Measurements from ENCODE around the gene ATP1A2. TPM values are rescaled to one million over a fixed set of nuclear protein-coding genes. Genes with fewer than 3 reads are reported as not detected.

ATP1A2 gene
- total RNA-seq, 1 donor from 2014 or later = not detected

DNA sequence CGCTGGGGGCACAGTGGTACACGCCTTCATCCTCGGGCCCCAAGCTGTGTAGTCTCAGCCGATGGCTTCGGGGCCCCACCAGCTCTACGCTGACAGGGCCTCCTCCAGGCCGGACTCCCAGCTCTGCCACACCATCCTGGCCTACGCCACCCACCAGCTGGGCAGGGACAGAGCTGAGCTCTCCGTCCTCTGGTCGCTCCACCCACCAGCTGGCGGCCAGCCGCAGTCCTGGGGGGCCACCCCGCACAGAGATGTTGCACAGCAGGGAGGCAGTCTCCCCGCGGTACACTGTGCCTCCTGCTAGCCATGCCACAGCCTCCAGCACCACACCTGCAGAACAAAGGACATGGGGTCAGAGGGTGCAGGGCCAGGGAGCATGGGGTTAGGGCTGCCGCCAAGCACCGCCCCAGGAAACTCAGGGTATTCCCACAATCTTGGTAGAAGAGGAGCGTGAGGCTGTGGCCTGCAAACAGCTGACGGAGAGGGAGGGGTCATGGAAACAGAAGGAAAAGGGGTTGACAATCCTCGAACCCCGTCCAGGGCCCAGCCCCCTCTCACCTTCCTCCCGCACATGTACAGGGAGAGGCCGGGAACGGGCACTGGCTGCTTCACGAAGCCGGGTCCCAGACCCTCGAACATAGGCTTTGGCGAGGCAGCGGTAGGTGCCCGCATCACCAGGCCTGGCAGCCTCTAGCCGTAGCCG lies 23.0 kb upstream of the ATP1A2 start:
- intact Hi-C loops (cut with micrococcal nuclease) = no loop called here
- Mint-ChIP-seq H3K9me3 (no peaks in the 10 kb centered on the region), H3K27ac (no peak overlapping the region), H3K36me3 (ENCODE audit: low read depth) (peaks cover 9% of the 10 kb centered on the region), H3K4me1 (peaks cover 19% of the 10 kb centered on the region), H3K4me3 (no peak overlapping the region), H3K27me3 (no peaks in the 10 kb centered on the region)
- no peak for DNase-seq

DNA sequence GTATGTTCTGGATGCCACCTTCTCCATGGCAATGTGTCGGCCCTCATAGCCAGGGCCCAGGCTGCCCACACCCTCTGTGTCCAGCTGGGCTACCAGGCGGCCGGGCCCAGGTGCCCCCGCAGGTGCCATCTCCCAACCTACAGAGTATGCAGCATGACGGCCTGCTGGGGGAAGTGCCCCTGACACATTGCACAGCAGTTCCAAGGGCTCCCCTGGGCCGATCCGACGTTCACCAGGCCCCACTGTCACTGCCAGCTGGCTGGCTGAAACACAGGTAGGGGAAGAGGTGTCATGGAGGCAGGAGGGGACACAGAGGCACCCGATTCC lies 22.5 kb upstream of the ATP1A2 start:
- Mint-ChIP-seq H3K27ac (no peak overlapping the region), H3K4me1 (peaks cover 22% of the 10 kb centered on the region), H3K9me3 (no peaks in the 10 kb centered on the region), H3K4me3 (no peak overlapping the region), H3K27me3 (no peaks in the 10 kb centered on the region), H3K36me3 (ENCODE audit: low read depth) (peaks cover 9% of the 10 kb centered on the region)
- intact Hi-C loops (cut with micrococcal nuclease) = no loop called here
- DNase-seq = no peak

DNA sequence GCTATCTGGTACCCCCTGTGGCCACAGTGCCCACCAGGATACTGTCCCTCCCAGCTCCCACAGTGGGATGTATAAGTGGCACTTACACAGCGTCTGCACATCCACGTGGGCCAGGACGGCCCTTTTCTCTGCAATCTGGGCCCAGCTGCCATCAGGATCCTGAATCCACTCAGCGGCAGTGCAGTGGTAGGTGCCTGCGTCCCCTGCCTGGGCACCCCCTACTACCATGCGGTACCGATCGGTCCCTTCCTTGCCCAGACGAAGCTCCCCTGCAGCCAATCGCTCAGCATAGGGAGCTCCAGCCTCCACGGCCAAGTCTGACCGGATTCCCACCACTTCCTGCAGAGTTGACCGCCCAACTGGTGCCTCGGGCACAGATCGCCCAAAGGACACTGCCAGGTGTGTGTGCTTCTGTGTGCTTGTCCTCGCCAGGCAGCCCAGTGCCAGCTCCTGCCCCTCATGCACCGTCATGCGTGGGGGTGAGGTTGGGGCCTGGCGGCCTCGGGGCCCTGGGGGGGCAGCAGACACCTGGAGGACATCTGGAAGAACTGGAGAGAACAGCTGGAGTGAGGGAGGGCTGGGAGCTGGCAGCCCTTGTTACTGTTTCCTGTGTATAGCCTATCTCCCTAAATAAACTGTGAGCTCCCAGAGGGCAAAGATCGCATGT lies 21.8 kb upstream of the ATP1A2 start:
- no peak for DNase-seq
- intact Hi-C loops (cut with micrococcal nuclease) = no loop called here
- Mint-ChIP-seq H3K4me1 (peaks cover 22% of the 10 kb centered on the region), H3K4me3 (no peak overlapping the region), H3K27me3 (no peaks in the 10 kb centered on the region), H3K9me3 (no peaks in the 10 kb centered on the region), H3K36me3 (ENCODE audit: low read depth) (peaks cover 7% of the 10 kb centered on the region), H3K27ac (no peak overlapping the region)

DNA sequence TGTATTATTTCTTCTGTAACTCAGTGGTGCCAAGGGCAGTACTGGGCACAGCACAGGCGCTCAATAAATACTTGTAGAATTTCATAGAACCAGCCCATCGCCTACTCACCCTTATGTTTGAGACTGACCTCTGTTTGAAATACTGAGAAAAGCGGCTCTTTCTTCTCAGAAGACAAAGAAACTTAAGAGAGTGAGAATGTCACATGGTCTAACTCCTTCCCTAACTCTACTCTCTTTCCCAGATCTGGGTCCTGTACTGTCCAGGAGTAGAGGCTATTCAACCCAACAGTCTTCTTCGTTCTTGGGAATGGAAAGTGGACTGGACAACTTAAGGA lies 21.3 kb upstream of the ATP1A2 start:
- Mint-ChIP-seq H3K9me3 (no peaks in the 10 kb centered on the region), H3K27me3 (no peaks in the 10 kb centered on the region), H3K36me3 (ENCODE audit: low read depth) (peaks cover 7% of the 10 kb centered on the region), H3K4me1 (peaks cover 26% of the 10 kb centered on the region), H3K4me3 (no peak overlapping the region), H3K27ac (no peak overlapping the region)
- DNase-seq = no peak
- intact Hi-C loops (cut with micrococcal nuclease) = no loop called here

DNA sequence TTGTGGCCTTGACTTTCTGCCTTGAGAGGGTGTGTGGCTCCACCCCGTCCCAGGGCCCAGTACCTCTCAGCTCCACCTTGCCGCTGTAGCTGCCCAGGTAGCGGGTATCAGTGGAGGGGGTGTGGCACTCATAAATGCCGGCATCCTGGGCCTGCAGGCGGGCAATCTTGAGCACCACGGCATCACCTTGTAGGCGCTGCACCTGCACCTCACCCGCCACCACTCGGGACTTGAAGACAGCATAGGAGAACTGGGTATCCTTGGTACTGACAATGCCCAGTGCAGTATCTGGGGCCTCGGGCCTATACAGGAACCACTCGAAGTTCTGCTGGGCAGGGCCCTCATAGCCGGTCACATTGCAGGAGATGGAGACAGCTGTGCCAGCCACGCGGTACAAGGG lies 20.8 kb upstream of the ATP1A2 start:
- intact Hi-C loops (cut with micrococcal nuclease) = no loop called here
- Mint-ChIP-seq H3K4me1 (peaks cover 31% of the 10 kb centered on the region), H3K27ac (no peak overlapping the region), H3K27me3 (no peaks in the 10 kb centered on the region), H3K9me3 (no peaks in the 10 kb centered on the region), H3K4me3 (no peak overlapping the region), H3K36me3 (ENCODE audit: low read depth) (peaks cover 7% of the 10 kb centered on the region)
- no peak for DNase-seq

DNA sequence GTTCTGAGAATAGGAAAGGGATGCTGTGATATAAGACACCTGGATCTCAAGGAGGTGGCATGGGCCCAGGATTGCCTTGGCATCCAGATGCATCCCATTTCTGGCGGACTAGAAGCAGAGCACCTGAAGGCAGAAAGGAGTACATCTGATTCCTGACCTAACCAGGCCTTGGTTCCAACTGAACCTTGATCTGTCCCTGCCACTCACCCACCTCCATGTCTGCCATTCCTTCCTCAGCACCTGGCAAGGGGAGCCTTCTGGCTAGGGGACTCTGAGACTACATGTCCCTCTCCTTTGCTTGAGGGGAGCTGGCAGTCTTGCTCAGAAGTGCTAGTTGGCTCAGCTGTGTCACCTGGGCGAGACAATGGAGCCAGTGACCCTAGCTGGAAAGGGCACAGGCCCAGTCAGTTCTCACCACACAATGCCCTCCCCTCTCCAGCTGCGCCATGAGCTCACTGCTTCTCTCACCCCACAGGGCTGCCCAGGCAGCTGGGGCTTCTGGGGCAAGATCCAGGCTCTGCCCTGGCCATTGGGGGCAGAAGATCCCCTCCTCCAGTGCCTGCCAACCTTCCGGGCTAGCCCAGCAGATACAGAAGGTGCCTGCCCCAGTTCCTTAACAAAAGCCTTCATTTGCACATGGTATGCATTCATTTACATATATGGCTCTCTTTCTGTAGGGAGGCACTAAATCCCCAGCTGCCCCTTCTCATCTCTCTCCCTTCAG lies 20.0 kb upstream of the ATP1A2 start:
- Mint-ChIP-seq H3K9me3 (no peaks in the 10 kb centered on the region), H3K4me1 (peaks cover 31% of the 10 kb centered on the region), H3K36me3 (ENCODE audit: low read depth) (peaks cover 7% of the 10 kb centered on the region), H3K27ac (no peak overlapping the region), H3K27me3 (no peaks in the 10 kb centered on the region), H3K4me3 (peak overlapping the region; percentile 21)
- DNase-seq = no peak
- intact Hi-C loops (cut with micrococcal nuclease) = no loop called here

DNA sequence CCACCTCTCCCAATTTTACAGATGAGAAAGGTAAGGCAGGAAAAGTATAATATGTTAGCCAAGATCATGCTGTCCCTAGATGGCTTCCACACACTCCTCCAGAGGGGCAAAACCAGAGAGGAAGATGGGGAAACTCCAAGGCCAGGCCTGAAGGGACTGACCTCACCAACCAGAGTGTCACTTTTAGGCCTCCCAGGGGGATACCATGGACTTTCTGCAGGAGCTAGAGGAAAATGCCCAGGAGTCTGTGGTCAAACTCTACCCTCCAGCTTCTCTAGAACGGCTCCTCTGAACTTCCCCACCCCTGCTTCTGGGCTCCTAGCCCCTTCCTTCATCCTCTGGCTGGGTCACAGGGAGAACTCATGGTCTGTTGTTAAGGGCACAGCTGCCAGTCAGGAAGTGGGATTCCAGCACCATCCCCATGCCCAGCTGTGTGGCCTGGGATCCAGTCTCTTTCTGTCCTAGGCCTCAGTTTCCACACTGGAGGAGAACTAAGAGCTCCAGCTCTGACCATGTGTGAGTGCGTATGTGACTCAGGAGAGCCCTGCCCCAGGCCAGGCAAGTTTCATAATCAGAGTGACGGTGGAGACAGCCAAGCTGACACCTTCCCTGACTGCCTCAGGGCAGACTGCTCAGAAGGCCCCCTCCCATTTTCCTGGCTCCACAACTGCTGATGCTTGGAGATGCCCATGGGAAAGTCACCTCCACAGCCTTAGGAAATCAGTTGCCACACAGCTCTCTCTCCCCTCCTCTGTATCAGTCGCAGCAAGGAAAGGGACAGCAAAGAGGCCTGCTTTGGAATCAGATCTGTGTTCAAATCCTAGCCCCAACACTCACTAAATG lies 19.1 kb upstream of the ATP1A2 start:
- H3K4me1 Mint-ChIP-seq = peaks cover 38% of the 10 kb centered on the region
- intact Hi-C loops (cut with micrococcal nuclease) = no loop called here
- no peaks in the 10 kb centered on the region for H3K9me3 Mint-ChIP-seq
- peaks cover 3% of the 10 kb centered on the region for H3K36me3 Mint-ChIP-seq (ENCODE audit: low read depth)
- peak overlapping the region; percentile 79 for H3K27ac Mint-ChIP-seq
- no peak for DNase-seq
- H3K4me3 Mint-ChIP-seq = peak overlapping the region; percentile 21
- H3K27me3 Mint-ChIP-seq = no peaks in the 10 kb centered on the region

DNA sequence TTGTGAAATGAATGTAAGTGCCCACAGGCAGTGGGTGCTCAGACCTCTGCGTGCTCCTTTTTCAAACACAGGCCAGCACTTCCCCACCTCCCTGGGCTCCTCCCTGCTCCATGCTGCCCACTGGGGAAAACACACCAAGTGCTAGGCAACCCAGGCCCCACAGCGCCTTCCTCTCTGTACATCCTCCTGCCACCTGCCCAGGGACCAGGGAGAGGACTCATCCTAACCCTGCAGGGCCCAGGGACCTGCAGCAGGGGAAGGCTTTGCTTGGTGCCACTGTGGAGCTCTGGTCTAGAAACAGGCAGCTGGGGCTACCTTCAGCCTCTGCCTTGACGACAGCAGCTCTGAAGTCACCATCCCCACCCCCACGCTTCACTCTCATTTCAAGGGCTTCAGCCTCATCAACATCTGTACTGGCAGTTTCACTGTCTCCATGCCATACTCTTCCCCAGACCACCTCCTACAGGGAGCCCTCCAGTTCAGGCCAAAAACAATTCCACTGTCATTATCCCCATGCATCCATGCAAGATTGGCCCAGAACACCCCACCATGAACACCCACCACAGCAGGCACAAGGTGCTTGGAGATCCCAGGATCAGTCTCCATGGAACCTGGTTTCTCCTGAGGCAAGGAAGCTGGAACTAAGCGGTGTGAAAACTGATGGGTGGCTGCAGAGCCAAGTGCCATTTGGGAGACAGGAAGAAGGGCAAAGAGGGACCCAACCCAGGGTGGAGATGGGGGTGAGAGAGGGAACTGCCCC lies 18.2 kb upstream of the ATP1A2 start:
- intact Hi-C loops (cut with micrococcal nuclease) = no loop called here
- Mint-ChIP-seq H3K27ac (peak overlapping the region; percentile 79), H3K27me3 (no peaks in the 10 kb centered on the region), H3K4me1 (peaks cover 38% of the 10 kb centered on the region), H3K4me3 (peak overlapping the region; percentile 89), H3K9me3 (no peaks in the 10 kb centered on the region), H3K36me3 (ENCODE audit: low read depth) (peaks cover 2% of the 10 kb centered on the region)
- DNase-seq = peak; percentile 73

DNA sequence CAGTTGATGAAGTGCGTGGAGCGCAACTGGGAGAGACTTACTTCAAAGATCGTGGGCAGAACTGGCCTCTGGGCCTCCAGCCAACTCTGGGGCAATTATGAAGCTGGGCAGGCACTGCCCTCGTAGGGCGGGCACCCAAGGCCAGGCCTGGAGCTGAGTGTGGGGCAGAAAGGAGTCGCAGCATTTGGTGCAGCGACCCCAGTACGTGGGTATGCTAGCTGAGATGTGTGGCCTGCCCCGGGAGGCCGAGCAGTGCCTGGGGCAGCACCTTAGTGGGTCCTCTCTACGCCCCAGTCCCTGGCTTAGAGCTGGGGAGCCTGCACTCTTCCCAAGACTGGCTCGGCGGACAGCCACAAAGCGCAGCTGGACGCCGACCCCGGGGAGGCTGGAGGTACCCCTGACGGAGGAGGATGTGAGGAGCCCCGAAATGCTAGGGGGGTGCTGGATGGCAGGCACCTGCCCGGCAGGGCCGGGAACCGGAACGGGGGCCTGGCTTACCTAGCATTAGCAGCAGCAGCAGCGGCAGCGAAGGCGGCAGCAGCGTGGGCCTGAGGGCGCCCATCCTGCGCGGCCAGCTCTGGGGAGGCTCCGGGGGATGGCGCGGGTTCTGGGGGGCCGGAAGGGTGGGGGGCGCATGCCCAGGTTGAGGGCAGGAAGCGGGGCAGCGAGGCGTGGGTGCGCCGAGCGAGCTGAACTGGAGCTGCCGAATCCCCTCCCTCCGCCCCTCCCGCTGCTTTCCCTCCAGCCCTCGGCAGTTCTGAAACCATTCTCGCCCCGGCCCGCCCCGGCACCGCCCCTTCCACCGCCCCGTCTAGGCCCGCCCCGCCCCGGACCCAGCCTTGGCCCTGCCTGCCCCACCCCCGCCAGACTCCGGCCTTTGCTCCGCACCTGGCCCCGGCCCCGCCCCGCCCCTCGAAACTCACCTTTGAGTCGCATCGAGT lies 17.4 kb upstream of the ATP1A2 start, which contains the start of gene IGSF8:
Gene IGSF8, minus strand, starts transcription at position 709 of the 941 bp plus-strand sequence. Its CDS starts 147 bp downstream, at position 562.
- H3K9me3 Mint-ChIP-seq = no peaks in the 10 kb centered on the region
- peaks cover 37% of the 10 kb centered on the region for H3K4me1 Mint-ChIP-seq
- peak; percentile 96 for DNase-seq
- intact Hi-C loops (cut with micrococcal nuclease) = loop anchor here (1.0 to 2.0 kb wide), 4 partner anchors 67 to 187 kb away; partner anchors contain the start of genes PEA15, PEX19 and PIGM
- H3K27me3 Mint-ChIP-seq = no peaks in the 10 kb centered on the region
- H3K4me3 Mint-ChIP-seq = peak within 1 kb of the TSS; percentile 89
- H3K36me3 Mint-ChIP-seq (ENCODE audit: low read depth) = peaks cover 2% of the 10 kb centered on the region
- peak within 1 kb of the TSS; percentile 79 for H3K27ac Mint-ChIP-seq

DNA sequence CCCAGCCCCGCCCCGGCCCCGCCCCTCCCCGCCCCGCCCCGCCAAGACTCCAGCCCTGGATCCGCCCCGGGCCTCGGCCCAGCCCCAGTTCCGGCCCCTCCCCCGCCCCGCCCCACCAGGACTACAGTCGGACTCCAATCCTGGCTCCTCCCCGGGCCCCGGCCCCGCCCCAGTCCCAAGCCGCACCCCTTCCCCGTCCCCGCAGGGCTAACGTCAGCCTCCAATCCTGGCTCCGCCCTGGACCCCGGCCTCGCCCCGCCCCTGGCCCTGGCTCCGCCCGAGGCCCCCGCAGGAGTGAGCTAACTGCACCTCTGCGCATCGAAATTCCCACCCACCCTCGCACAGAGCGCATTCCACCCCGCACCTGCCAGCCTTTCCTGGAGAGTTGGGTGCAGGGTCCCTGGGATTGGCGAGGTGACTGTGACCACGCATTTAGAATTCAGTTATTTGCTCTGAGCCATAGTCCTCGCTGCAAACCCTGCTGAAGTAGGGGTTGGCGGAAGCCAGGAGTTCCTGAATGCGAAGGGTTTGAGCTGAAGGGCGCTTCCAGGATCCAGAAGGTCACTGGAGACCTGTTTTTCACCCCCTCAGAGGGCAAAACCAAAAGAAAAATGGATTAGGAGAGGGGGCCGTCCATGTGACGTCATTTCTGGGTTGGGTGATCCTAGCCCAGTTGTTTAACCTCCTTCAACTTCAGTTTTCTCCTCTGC lies 16.6 kb upstream of the ATP1A2 start:
- no peaks in the 10 kb centered on the region for H3K27me3 Mint-ChIP-seq
- DNase-seq = peak; percentile 99
- peak overlapping the region; percentile 74 for H3K27ac Mint-ChIP-seq
- peaks cover 35% of the 10 kb centered on the region for H3K4me1 Mint-ChIP-seq
- intact Hi-C loops (cut with micrococcal nuclease) = loop anchor here (1.0 to 2.0 kb wide), 5 partner anchors 68 to 186 kb away; partner anchors contain the start of genes PEA15, PEX19, PIGM and TAGLN2
- H3K4me3 Mint-ChIP-seq = peak overlapping the region; percentile 83
- no peaks in the 10 kb centered on the region for H3K9me3 Mint-ChIP-seq
- H3K36me3 Mint-ChIP-seq (ENCODE audit: low read depth) = no peaks in the 10 kb centered on the region

DNA sequence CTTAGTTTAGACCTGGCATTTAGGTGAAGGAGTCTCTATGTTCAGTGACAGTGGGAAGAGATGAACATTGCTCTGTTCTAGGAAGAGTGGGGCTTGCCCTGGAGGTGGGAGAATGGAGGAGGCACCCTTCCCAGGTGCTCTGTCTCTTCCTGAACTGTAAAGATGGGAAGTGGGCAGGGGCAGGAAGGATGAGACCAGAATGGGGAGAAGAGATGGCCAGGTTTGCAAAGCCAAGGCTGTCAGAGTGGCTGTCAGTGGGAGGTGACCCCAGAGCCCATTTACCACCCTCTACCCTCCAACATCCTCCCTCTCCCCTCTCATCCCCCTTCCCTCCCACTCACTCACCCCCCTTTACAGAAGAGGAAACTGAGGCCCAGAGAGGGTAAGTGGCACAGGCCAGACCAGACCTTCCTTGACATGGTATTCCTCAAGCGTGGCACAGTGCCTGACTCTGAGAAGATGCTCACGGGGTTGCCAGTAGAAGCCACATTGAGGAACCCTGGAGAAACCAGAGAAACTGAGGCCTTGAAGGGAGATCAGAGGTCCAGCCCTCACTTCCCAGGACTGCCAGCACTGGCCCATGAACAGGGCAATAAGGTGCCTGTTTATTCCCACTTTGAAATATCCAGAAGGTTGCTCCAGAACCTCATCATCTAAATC lies 15.7 kb upstream of the ATP1A2 start:
- peak overlapping the region; percentile 83 for H3K4me3 Mint-ChIP-seq
- H3K4me1 Mint-ChIP-seq = peaks cover 35% of the 10 kb centered on the region
- H3K27me3 Mint-ChIP-seq = no peaks in the 10 kb centered on the region
- intact Hi-C loops (cut with micrococcal nuclease) = loop anchor here (1.0 to 5.0 kb wide), 7 partner anchors 105 to 318 kb away; partner anchors contain the start of genes DUSP23, PEA15, PEX19 and TAGLN2
- peak overlapping the region; percentile 74 for H3K27ac Mint-ChIP-seq
- no peaks in the 10 kb centered on the region for H3K9me3 Mint-ChIP-seq
- H3K36me3 Mint-ChIP-seq (ENCODE audit: low read depth) = no peaks in the 10 kb centered on the region
- no peak for DNase-seq
